ENCODE results near the gene USP54. TPM values are rescaled to one million over a fixed set of nuclear protein-coding genes. Genes with fewer than 3 reads are reported as not detected.

USP54 gene
- total RNA-seq, result 10 to 100 TPM; 17.8 to 37.4 (median 32.7) TPM

- WGBS, 2 donors, result 30 to 35% methylated on average over 6 of the region's 6 CpGs
- peaks cover 0 to 62% (median 6%) of the 10 kb centered on the region in 3 donors for H3K4me1 ChIP-seq
- H3K27ac ChIP-seq, result peak within 1 kb of the TSS; percentile 61 to 83 (median 68)
- H3K27me3 ChIP-seq, result no peaks in the 10 kb centered on the region
- no peak for TF ChIP-seq CTCF (IDR thresholded peaks at IDR 0.05)
- TF ChIP-seq POLR2A (IDR thresholded peaks at IDR 0.05), result no peak
- H3K36me3 ChIP-seq, result no peaks in the 10 kb centered on the region
- no peak for DNase-seq
- H3K4me3 ChIP-seq, result peak within 1 kb of the TSS in 3 of 4 donors; percentile 0 to 18 (median 10)
- no peaks in the 10 kb centered on the region for H3K9me3 ChIP-seq
- intact Hi-C loops (cut with DNase I), result no loop called here
Observed at GRCh38 chr10:73590881-73591799, at the start of gene USP54. Gene USP54 (minus strand): TSS chr10:73591342. CDS start chr10:73575658, 15,684 bp downstream.

GRCh38 chr10:73639286-73639685 lies 48.1 kb upstream of the USP54 start:
- WGBS, 2 donors, result 69 to 93% methylated on average over 3 of the region's 3 CpGs
- no peak for DNase-seq
- Histone ChIP-seq H3K9me3 (no peaks in the 10 kb centered on the region), H3K27ac (no peak overlapping the region), H3K4me1 (no peaks in the 10 kb centered on the region), H3K36me3 (no peaks in the 10 kb centered on the region), H3K4me3 (no peak overlapping the region), H3K27me3 (no peaks in the 10 kb centered on the region)
- intact Hi-C loops (cut with DNase I), result no loop called here
- no peak for TF ChIP-seq CTCF (IDR thresholded peaks at IDR 0.05)
- TF ChIP-seq POLR2A (IDR thresholded peaks at IDR 0.05), result no peak

GRCh38 chr10:73635781-73636180 lies 44.6 kb upstream of the USP54 start:
- H3K9me3 ChIP-seq, result no peaks in the 10 kb centered on the region
- no peaks in the 10 kb centered on the region for H3K4me1 ChIP-seq
- TF ChIP-seq CTCF (IDR thresholded peaks at IDR 0.05) (no peak), POLR2A (IDR thresholded peaks at IDR 0.05) (no peak)
- no peaks in the 10 kb centered on the region for H3K27me3 ChIP-seq
- DNase-seq, result no peak
- intact Hi-C loops (cut with DNase I), result no loop called here
- no peak overlapping the region for H3K27ac ChIP-seq
- H3K4me3 ChIP-seq, result no peak overlapping the region
- 67% methylated on average over 1 of the region's 1 CpG; no CpG with 5 or more reads in 1 of the 2 donors for WGBS, 2 donors
- H3K36me3 ChIP-seq, result no peaks in the 10 kb centered on the region

- 53 to 69% methylated on average over 5 of the region's 5 CpGs for WGBS, 2 donors
- intact Hi-C loops (cut with DNase I), result no loop called here
- no peaks in the 10 kb centered on the region for H3K36me3 ChIP-seq
- no peaks in the 10 kb centered on the region for H3K27me3 ChIP-seq
- no peak for DNase-seq
- no peaks in the 10 kb centered on the region for H3K4me1 ChIP-seq
- no peak for TF ChIP-seq POLR2A (IDR thresholded peaks at IDR 0.05)
- TF ChIP-seq CTCF (IDR thresholded peaks at IDR 0.05), result no peak
- no peak overlapping the region for H3K27ac ChIP-seq
- no peaks in the 10 kb centered on the region for H3K9me3 ChIP-seq
- no peak overlapping the region for H3K4me3 ChIP-seq
Observed at GRCh38 chr10:73634421-73634820, 43.3 kb upstream of the USP54 start.

GRCh38 chr10:73629165-73629564 lies 38.0 kb upstream of the USP54 start:
- Histone ChIP-seq H3K27ac (no peak overlapping the region), H3K9me3 (no peaks in the 10 kb centered on the region), H3K27me3 (no peaks in the 10 kb centered on the region), H3K4me3 (no peak overlapping the region), H3K36me3 (no peaks in the 10 kb centered on the region), H3K4me1 (peaks cover 7 to 36% (median 13%) of the 10 kb centered on the region in 3 donors)
- TF ChIP-seq CTCF (IDR thresholded peaks at IDR 0.05) (no peak), POLR2A (IDR thresholded peaks at IDR 0.05) (no peak)
- no peak for DNase-seq
- intact Hi-C loops (cut with DNase I), result no loop called here
- WGBS, 2 donors, result 89 to 90% methylated on average over 4 to 5 of the region's 5 CpGs

Data from esophagus squamous epithelium (tissue), 5 donors.